AG09319 (cell line): Measurements from ENCODE around the gene FHAD1.

ENCODE experiments used
- DNase-seq: peaks from one replicate; pipeline ENCODE4 v3.0.0-alpha.2; 2010; ENCODE audit warnings: low read depth; ENCODE audit errors: extremely low read depth
- TF ChIP-seq, protein P1 (sequence below): IDR thresholded peaks from 2 replicates; pipeline ENCODE4 v1.5.1; 2011; ENCODE audit warnings: low read depth, mild to moderate bottlenecking, inconsistent platforms, low read length, moderate library complexity

FHAD1 gene

GRCh38 chr1:15259622-15260007, 12.6 kb downstream of the FHAD1 start:
- no peak for DNase-seq
- TF ChIP-seq, protein P1, sequence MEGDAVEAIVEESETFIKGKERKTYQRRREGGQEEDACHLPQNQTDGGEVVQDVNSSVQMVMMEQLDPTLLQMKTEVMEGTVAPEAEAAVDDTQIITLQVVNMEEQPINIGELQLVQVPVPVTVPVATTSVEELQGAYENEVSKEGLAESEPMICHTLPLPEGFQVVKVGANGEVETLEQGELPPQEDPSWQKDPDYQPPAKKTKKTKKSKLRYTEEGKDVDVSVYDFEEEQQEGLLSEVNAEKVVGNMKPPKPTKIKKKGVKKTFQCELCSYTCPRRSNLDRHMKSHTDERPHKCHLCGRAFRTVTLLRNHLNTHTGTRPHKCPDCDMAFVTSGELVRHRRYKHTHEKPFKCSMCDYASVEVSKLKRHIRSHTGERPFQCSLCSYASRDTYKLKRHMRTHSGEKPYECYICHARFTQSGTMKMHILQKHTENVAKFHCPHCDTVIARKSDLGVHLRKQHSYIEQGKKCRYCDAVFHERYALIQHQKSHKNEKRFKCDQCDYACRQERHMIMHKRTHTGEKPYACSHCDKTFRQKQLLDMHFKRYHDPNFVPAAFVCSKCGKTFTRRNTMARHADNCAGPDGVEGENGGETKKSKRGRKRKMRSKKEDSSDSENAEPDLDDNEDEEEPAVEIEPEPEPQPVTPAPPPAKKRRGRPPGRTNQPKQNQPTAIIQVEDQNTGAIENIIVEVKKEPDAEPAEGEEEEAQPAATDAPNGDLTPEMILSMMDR = no peak

GRCh38 chr1:15260418-15261154, 13.6 kb downstream of the FHAD1 start:
- TF ChIP-seq, protein P1 = no peak
- DNase-seq = no peak

GRCh38 chr1:15261155-15262002, 14.4 kb downstream of the FHAD1 start:
- TF ChIP-seq, protein P1 = no peak
- no peak for DNase-seq

DNA sequence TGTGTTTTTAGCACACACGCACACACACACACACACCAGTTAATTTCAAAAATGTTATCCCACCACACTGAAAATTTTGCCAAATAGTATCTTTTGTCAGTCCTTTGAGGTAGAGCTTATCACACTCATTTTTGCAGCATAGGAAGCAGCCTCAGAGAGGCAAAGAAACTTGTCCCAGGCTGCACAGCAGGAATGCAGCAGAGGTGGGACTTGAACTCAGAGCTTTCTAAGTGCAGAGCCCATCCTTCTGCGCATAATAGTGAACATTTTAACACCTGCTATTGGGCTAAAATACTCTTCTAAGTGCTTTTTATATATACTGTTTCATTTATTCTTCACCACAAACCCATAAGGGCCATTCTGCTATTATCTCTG, 15.0 kb downstream of the FHAD1 start:
- no peak for DNase-seq
- TF ChIP-seq, protein P1 = no peak

GRCh38 chr1:15262706-15263105, 15.7 kb downstream of the FHAD1 start:
- TF ChIP-seq, protein P1 = no peak
- no peak for DNase-seq

DNA sequence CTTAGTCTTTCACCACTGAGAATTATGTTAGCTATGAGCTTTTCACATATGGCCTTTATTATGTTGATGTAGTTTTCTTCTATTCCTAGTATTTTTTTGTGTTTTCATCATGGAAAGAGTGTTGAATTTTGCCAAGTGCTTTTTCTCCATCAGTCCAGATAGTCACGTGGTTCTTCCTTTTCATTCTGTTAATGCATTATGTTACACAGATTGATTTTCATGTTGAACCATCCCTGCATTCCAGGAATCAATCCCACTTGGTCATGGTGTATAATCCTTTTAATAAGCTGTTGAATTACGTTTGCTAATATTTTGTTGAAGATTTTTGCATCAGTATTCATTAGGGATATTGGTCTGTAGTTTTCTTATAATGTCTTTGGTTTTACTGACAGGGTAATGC, 17.7 kb downstream of the FHAD1 start:
- DNase-seq = no peak
- TF ChIP-seq, protein P1 = no peak

DNA sequence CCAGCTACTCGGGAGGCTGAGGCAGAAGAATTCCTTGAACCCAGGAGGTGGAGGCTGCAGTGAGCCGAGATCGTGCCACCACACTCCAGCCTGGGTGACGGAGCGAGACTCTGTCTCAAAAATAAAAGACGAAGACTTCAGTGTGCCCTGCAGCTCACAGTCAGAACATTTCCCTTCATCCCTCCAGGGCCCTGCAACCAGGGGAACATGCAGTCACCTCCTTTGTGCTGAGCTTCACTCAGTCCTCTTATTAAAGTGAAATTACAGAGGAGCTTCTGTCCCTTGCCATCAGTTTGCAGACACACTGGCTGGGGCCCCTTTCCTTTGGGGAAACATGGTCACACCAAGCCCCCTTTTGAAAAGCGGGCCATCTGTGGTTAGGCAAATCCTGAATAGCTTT, 24.2 kb downstream of the FHAD1 start:
- TF ChIP-seq, protein P1 = no peak
- no peak for DNase-seq
